Psoas muscle (tissue), 8 donors: ENCODE measurements around the gene DPH1. TPM values are rescaled to one million over a fixed set of nuclear protein-coding genes. Genes with fewer than 3 reads are reported as not detected.

ENCODE experiments used
- ATAC-seq, 4 donors: fragments of 200-7000 bp; cut with Tn5 transposase; one replicate each; pipeline ENCODE4 v1.9.1; 2020; ENCODE audit warnings: moderate library complexity in 3 of 4, mild to moderate bottlenecking in 2 of 4
- DNase-seq, 2 donors: peaks; one replicate each; pipeline ENCODE4 v3.0.0-alpha.2; 2020
- H3K27ac ChIP-seq: fragments of 200-600 bp; one replicate; pipeline ENCODE4 v1.8.0; 2022
- H3K27me3 ChIP-seq, 3 donors: fragments of 200-600 bp in 1 of 3; one replicate each; pipeline versions ENCODE4 v1.6.1 to v1.8.0; 2013 to 2022; ENCODE audit warnings: low read length in 2 of 3, mild to moderate bottlenecking in 2 of 3, moderate library complexity in 1 of 3; ENCODE audit not compliant: insufficient read depth in 3 of 3
- H3K36me3 ChIP-seq, 2 donors: fragments of 200-600 bp in 1 of 2; one replicate each; pipeline versions ENCODE4 v1.6.1 to v1.8.0; 2013 to 2022; ENCODE audit warnings: low read depth in 1 of 2, mild to moderate bottlenecking in 1 of 2, moderate library complexity in 1 of 2; ENCODE audit not compliant: insufficient read depth in 1 of 2
- H3K4me1 ChIP-seq: fragments of 200-600 bp; one replicate; pipeline ENCODE4 v1.8.0; 2022
- H3K4me3 ChIP-seq: fragments of 200-600 bp; one replicate; pipeline ENCODE4 v1.8.0; 2022; ENCODE audit warnings: mild to moderate bottlenecking
- H3K9me3 ChIP-seq: fragments of 200-600 bp; one replicate; pipeline ENCODE4 v1.8.0; 2022
- CTCF ChIP-seq: fragments of 200-600 bp; IDR thresholded peaks from one replicate; pipeline ENCODE4 v1.8.0; 2022; ENCODE audit warnings: antibody characterized with exemption
- WGBS, 3 donors: extraction: QIAGEN DNeasy Blood & Tissue Kit; methylation state at CpG; one replicate each; pipeline versions ENCODE4 v1.1.6 to v1.1.7; 2013; 5-methylcytosine and 5-hydroxymethylcytosine counted together
- intact Hi-C, 2 donors: fragments of 100-400 bp; cut with DNase I; formaldehyde crosslinking; loops; one replicate each; pipeline versions ENCODE4 v1.11.0 to v1.14.2; 2022
- polyA plus RNA-seq, 3 donors: library from polyadenylated mRNA; stranded (reverse); fragments of 200-250 nt; gene quantifications; one replicate each; pipeline ENCODE4 v1.2.3, GENCODE V29; 2013
- total RNA-seq, 4 donors: library from RNA; stranded (reverse); fragmentation: NEBNext Ultra II Directional in 2 of 4; extraction: Animal tissue kit (Norgen Biotek cat#: 25700) in 2 of 4; gene quantifications; one replicate each; pipeline versions ENCODE4 v1.2.1 to v1.2.4, GENCODE V29; 2021 to 2023
- donor health status: healthy with polysubstance abuse.
- donor health status: DM: no; HTN: no; CAD: no; lungs with moderate emphysema.
- donor health status: Bipolar disorder and iron deficiency.
- donor health status: healthy.
- donor health status: DM: yes; HTN: yes; CAD: no.
- donor health status: DM: no; HTN: no; CAD: no.
- donor health status: DM: no; HTN: no; CAD: no.
- donor health status: DM: yes; HTN: yes; CAD: no.

DPH1 gene
- total and polyA plus RNA-seq, 7 donors, result 13.5 to 73.4 (median 40.6) TPM

GRCh38 chr17:2083613-2084035 lies 53.7 kb downstream of the DPH1 start:
- ATAC-seq (peak in 2 of 4 donors; percentile 2 to 16), DNase-seq (peak in 1 of 2 donors; percentile 54)
- Histone ChIP-seq H3K4me3 (no peak overlapping the region), H3K4me1 (peaks cover 52% of the 10 kb centered on the region), H3K9me3 (no peaks in the 10 kb centered on the region), H3K27ac (peak overlapping the region; percentile 77), H3K36me3 (peaks cover 0 to 34% of the 10 kb centered on the region in 2 donors), H3K27me3 (no peaks in the 10 kb centered on the region)
- TF ChIP-seq CTCF, result no peak
- 47 to 54% (median 52%) methylated on average over 7 of the region's 7 CpGs for WGBS, 3 donors
- intact Hi-C loops, result no loop called here

GRCh38 chr17:2084036-2084765 lies 54.2 kb downstream of the DPH1 start:
- Histone ChIP-seq H3K9me3 (no peaks in the 10 kb centered on the region), H3K36me3 (peaks cover 0 to 28% of the 10 kb centered on the region in 2 donors), H3K27ac (peak overlapping the region; percentile 77), H3K27me3 (no peaks in the 10 kb centered on the region), H3K4me1 (peaks cover 58% of the 10 kb centered on the region), H3K4me3 (no peak overlapping the region)
- WGBS, 3 donors, result 29 to 33% (median 31%) methylated on average over 8 of the region's 8 CpGs
- no peak for TF ChIP-seq CTCF
- DNase-seq, result peak; percentile 75 to 88
- ATAC-seq, result peak; percentile 42 to 77 (median 64)
- intact Hi-C loops, result no loop called here

- Histone ChIP-seq H3K27me3 (no peaks in the 10 kb centered on the region), H3K4me1 (peaks cover 59% of the 10 kb centered on the region), H3K27ac (peak overlapping the region; percentile 77), H3K4me3 (no peak overlapping the region), H3K9me3 (no peaks in the 10 kb centered on the region), H3K36me3 (peaks cover 0 to 20% of the 10 kb centered on the region in 2 donors)
- no peak for TF ChIP-seq CTCF
- peak; percentile 33 to 57 (median 40) for ATAC-seq
- intact Hi-C loops, result loop anchor here in 1 of 2 donors (5.0 kb wide), 1 partner anchor 87 kb away; no protein-coding TSS in a partner anchor
- DNase-seq, result peak; percentile 68 to 85
- WGBS, 3 donors, result 46 to 48% (median 48%) methylated on average over 13 of the region's 13 CpGs
Observed at GRCh38 chr17:2084766-2085647, 55.1 kb downstream of the DPH1 start.

- no peaks in the 10 kb centered on the region for H3K27me3 ChIP-seq
- intact Hi-C loops, result loop anchor here in 1 of 2 donors (5.0 kb wide), 1 partner anchor 87 kb away; no protein-coding TSS in a partner anchor
- TF ChIP-seq CTCF, result no peak
- 8 to 20% (median 17%) methylated on average over 5 of the region's 5 CpGs for WGBS, 3 donors
- no peaks in the 10 kb centered on the region for H3K9me3 ChIP-seq
- DNase-seq, result peak; percentile 69 to 73
- H3K4me1 ChIP-seq, result peaks cover 59% of the 10 kb centered on the region
- H3K27ac ChIP-seq, result peak overlapping the region; percentile 77
- peak; percentile 36 to 60 (median 44) for ATAC-seq
- no peak overlapping the region for H3K4me3 ChIP-seq
- H3K36me3 ChIP-seq, result peaks cover 0 to 14% of the 10 kb centered on the region in 2 donors
Observed at GRCh38 chr17:2085648-2085949, 55.6 kb downstream of the DPH1 start.
